ENCODE results near the gene CTSF. TPM values are rescaled to one million over a fixed set of nuclear protein-coding genes. Genes with fewer than 3 reads are reported as not detected.

The CTSF gene
- total RNA-seq, 2 experiments from 2014 or later: not detected

GRCh38 chr11:66604155-66604554 is 35.7 kb upstream of the CTSF start:
- no peak overlapping the region for H3K4me2 ChIP-seq (ENCODE audit: low read length)
- H2AFZ ChIP-seq (ENCODE audit: low read length): no peak overlapping the region
- H3K36me3 ChIP-seq (ENCODE audit: insufficient read depth, low read length): peaks cover 27% of the 10 kb centered on the region
- H3K27ac ChIP-seq (ENCODE audit: low read depth, low read length, poor library complexity, severe bottlenecking): no peak overlapping the region
- ChIA-PET CTCF (ENCODE audit: unreplicated experiment) (no interaction called here), POLR2A (no interaction called here)
- intact Hi-C loops (cut with micrococcal nuclease; ENCODE audit: unreplicated experiment): no loop called here
- no peak for TF ChIP-seq EZH2phosphoT487 (IDR thresholded peaks at IDR 0.05; ENCODE audit: borderline replicate concordance, low read depth, low read length)
- TF ChIP-seq, protein P1, sequence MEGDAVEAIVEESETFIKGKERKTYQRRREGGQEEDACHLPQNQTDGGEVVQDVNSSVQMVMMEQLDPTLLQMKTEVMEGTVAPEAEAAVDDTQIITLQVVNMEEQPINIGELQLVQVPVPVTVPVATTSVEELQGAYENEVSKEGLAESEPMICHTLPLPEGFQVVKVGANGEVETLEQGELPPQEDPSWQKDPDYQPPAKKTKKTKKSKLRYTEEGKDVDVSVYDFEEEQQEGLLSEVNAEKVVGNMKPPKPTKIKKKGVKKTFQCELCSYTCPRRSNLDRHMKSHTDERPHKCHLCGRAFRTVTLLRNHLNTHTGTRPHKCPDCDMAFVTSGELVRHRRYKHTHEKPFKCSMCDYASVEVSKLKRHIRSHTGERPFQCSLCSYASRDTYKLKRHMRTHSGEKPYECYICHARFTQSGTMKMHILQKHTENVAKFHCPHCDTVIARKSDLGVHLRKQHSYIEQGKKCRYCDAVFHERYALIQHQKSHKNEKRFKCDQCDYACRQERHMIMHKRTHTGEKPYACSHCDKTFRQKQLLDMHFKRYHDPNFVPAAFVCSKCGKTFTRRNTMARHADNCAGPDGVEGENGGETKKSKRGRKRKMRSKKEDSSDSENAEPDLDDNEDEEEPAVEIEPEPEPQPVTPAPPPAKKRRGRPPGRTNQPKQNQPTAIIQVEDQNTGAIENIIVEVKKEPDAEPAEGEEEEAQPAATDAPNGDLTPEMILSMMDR (conservative IDR thresholded peaks at IDR 0.05; ENCODE audit: low read length): no peak
- H3K9me2 ChIP-seq (ENCODE audit: insufficient read depth, low read length): no peaks in the 10 kb centered on the region
- H4K20me1 ChIP-seq (ENCODE audit: insufficient read depth, low read length): no peaks in the 10 kb centered on the region
- no peak overlapping the region for H3K4me3 ChIP-seq (ENCODE audit: low read depth, low read length, poor library complexity, severe bottlenecking)
- DNase-seq (ENCODE audit: low spot score): no peak
- no peaks in the 10 kb centered on the region for H3K9me3 ChIP-seq (ENCODE audit: low read length)
- no peaks in the 10 kb centered on the region for H3K79me2 ChIP-seq (ENCODE audit: insufficient read depth, low read depth, low read length)
- peaks cover 39% of the 10 kb centered on the region for H3K4me1 ChIP-seq (ENCODE audit: insufficient read depth, low read length, poor library complexity, severe bottlenecking)
- BruUV-seq (replicated peaks): no TSS peak

- no peaks in the 10 kb centered on the region for H4K20me1 ChIP-seq (ENCODE audit: insufficient read depth, low read length)
- BruUV-seq (replicated peaks): no TSS peak
- H3K36me3 ChIP-seq (ENCODE audit: insufficient read depth, low read length): peaks cover 29% of the 10 kb centered on the region
- H3K27ac ChIP-seq (ENCODE audit: low read depth, low read length, poor library complexity, severe bottlenecking): no peak overlapping the region
- peaks cover 29% of the 10 kb centered on the region for H3K4me1 ChIP-seq (ENCODE audit: insufficient read depth, low read length, poor library complexity, severe bottlenecking)
- H3K4me3 ChIP-seq (ENCODE audit: low read depth, low read length, poor library complexity, severe bottlenecking): no peak overlapping the region
- ChIA-PET POLR2A (no interaction called here), CTCF (ENCODE audit: unreplicated experiment) (no interaction called here)
- DNase-seq (ENCODE audit: low spot score): no peak
- intact Hi-C loops (cut with micrococcal nuclease; ENCODE audit: unreplicated experiment): no loop called here
- H3K4me2 ChIP-seq (ENCODE audit: low read length): no peak overlapping the region
- TF ChIP-seq, protein P1 (conservative IDR thresholded peaks at IDR 0.05; ENCODE audit: low read length): no peak
- no peak for TF ChIP-seq EZH2phosphoT487 (IDR thresholded peaks at IDR 0.05; ENCODE audit: borderline replicate concordance, low read depth, low read length)
- H3K9me2 ChIP-seq (ENCODE audit: insufficient read depth, low read length): no peaks in the 10 kb centered on the region
- no peaks in the 10 kb centered on the region for H3K79me2 ChIP-seq (ENCODE audit: insufficient read depth, low read depth, low read length)
- no peak overlapping the region for H2AFZ ChIP-seq (ENCODE audit: low read length)
- H3K9me3 ChIP-seq (ENCODE audit: low read length): no peaks in the 10 kb centered on the region
Observed at GRCh38 chr11:66603072-66603471, 34.7 kb upstream of the CTSF start.

GRCh38 chr11:66600631-66601233 is 32.3 kb upstream of the CTSF start:
- Histone ChIP-seq H2AFZ (ENCODE audit: low read length) (no peak overlapping the region), H3K27ac (ENCODE audit: low read depth, low read length, poor library complexity, severe bottlenecking) (peak overlapping the region; percentile 30), H3K9me2 (ENCODE audit: insufficient read depth, low read length) (no peaks in the 10 kb centered on the region), H3K36me3 (ENCODE audit: insufficient read depth, low read length) (peaks cover 24% of the 10 kb centered on the region), H4K20me1 (ENCODE audit: insufficient read depth, low read length) (no peaks in the 10 kb centered on the region), H3K9me3 (ENCODE audit: low read length) (no peaks in the 10 kb centered on the region), H3K79me2 (ENCODE audit: insufficient read depth, low read depth, low read length) (no peaks in the 10 kb centered on the region), H3K4me3 (ENCODE audit: low read depth, low read length, poor library complexity, severe bottlenecking) (no peak overlapping the region), H3K4me1 (ENCODE audit: insufficient read depth, low read length, poor library complexity, severe bottlenecking) (peaks cover 27% of the 10 kb centered on the region), H3K4me2 (ENCODE audit: low read length) (peak overlapping the region; percentile 49)
- intact Hi-C loops (cut with micrococcal nuclease; ENCODE audit: unreplicated experiment): no loop called here
- CTCF ChIA-PET (ENCODE audit: unreplicated experiment): no interaction called here
- DNase-seq (ENCODE audit: low spot score): no peak
- TF ChIP-seq, protein P1 (conservative IDR thresholded peaks at IDR 0.05; ENCODE audit: low read length): no peak
- TF ChIP-seq EZH2phosphoT487 (IDR thresholded peaks at IDR 0.05; ENCODE audit: borderline replicate concordance, low read depth, low read length): no peak
- BruUV-seq (replicated peaks): no TSS peak
- POLR2A ChIA-PET: interaction anchor here (0.6 to 1.3 kb wide), 3 partner anchors 16 to 512 kb away, joined by 3 read pairs; no protein-coding TSS in a partner anchor
